Natural killer cell (primary cell): ENCODE results near the gene KIF20B. TPM values are rescaled to one million over a fixed set of nuclear protein-coding genes. Genes with fewer than 3 reads are reported as not detected.

ENCODE experiments used
- ATAC-seq, 3 donors: fragments of 150-1000 bp in 2 of 3; fragments of 200-7000 bp in 1 of 3; cut with Tn5 transposase; 1 replicate in 1 of 3; 2 replicates in 2 of 3; pipeline ENCODE4 v1.10.0; 2021; ENCODE audit warnings: mild to moderate bottlenecking in 2 of 3, moderate library complexity in 2 of 3
- DNase-seq, 2 donors: peaks; one replicate each; pipeline versions ENCODE4 v3.0.0 to v3.0.0-alpha.2; 2013 to 2021; ENCODE audit warnings: mixed read lengths in 1 of 2
- H3K27ac ChIP-seq: one replicate; pipeline ENCODE4 v1.5.1; 2013; ENCODE audit warnings: mild to moderate bottlenecking, low read length
- H3K27me3 ChIP-seq: one replicate; pipeline ENCODE4 v1.6.1; 2013; ENCODE audit warnings: low read length; ENCODE audit not compliant: control insufficient read depth, insufficient read depth
- H3K36me3 ChIP-seq: one replicate; pipeline ENCODE4 v1.6.1; 2013; ENCODE audit warnings: low read length; ENCODE audit not compliant: control insufficient read depth, insufficient read depth
- H3K4me1 ChIP-seq: one replicate; pipeline ENCODE4 v1.6.1; 2013; ENCODE audit warnings: low read length; ENCODE audit not compliant: control insufficient read depth, insufficient read depth
- H3K4me3 ChIP-seq: one replicate; pipeline ENCODE4 v1.5.1; 2013; ENCODE audit warnings: low read length
- H3K9me3 ChIP-seq: one replicate; pipeline ENCODE4 v1.6.1; 2013; ENCODE audit warnings: low read length; ENCODE audit not compliant: control insufficient read depth, insufficient read depth
- H3K27ac Mint-ChIP-seq, 2 donors: one replicate each; pipeline ENCODE4 v1.8.0; 2022; ENCODE audit warnings: mild to moderate bottlenecking in 2 of 2, mixed read lengths in 2 of 2, moderate library complexity in 1 of 2
- H3K27me3 Mint-ChIP-seq, 2 donors: one replicate each; pipeline ENCODE4 v1.8.0; 2022; ENCODE audit warnings: low read depth in 2 of 2, mixed read lengths in 2 of 2
- H3K36me3 Mint-ChIP-seq: one replicate; pipeline ENCODE4 v1.8.0; 2022; ENCODE audit warnings: mixed read lengths
- H3K4me1 Mint-ChIP-seq, 2 donors: one replicate each; pipeline ENCODE4 v1.8.0; 2022; ENCODE audit warnings: mixed read lengths in 2 of 2
- H3K4me3 Mint-ChIP-seq: one replicate; pipeline ENCODE4 v1.8.0; 2022; ENCODE audit warnings: mild to moderate bottlenecking, moderate library complexity, mixed read lengths
- H3K9me3 Mint-ChIP-seq, 2 donors: one replicate each; pipeline ENCODE4 v1.8.0; 2022; ENCODE audit warnings: mixed read lengths in 2 of 2
- WGBS: methylation state at CpG from one replicate; pipeline ENCODE4 v1.1.7; 2013; ENCODE audit warnings: missing lambda C conversion rate; ENCODE audit not compliant: insufficient coverage; 5-methylcytosine and 5-hydroxymethylcytosine counted together
- intact Hi-C: fragments of 100-400 bp; cut with micrococcal nuclease; formaldehyde crosslinking; loops from one replicate; pipeline ENCODE4 v1.14.2; 2022
- total RNA-seq, 4 donors: library from RNA; stranded (reverse); fragments of 120-200 nt in 1 of 4; gene quantifications; one replicate each; pipeline versions ENCODE4 v1.2.3 to v1.2.4, GENCODE V29; 2013 to 2022
- TF ChIP-seq, protein P1 (sequence below): fragments of 200-600 bp; IDR thresholded peaks from one replicate; pipeline ENCODE4 v1.8.0; 2022; ENCODE audit warnings: antibody characterized with exemption

Gene KIF20B, protein sequence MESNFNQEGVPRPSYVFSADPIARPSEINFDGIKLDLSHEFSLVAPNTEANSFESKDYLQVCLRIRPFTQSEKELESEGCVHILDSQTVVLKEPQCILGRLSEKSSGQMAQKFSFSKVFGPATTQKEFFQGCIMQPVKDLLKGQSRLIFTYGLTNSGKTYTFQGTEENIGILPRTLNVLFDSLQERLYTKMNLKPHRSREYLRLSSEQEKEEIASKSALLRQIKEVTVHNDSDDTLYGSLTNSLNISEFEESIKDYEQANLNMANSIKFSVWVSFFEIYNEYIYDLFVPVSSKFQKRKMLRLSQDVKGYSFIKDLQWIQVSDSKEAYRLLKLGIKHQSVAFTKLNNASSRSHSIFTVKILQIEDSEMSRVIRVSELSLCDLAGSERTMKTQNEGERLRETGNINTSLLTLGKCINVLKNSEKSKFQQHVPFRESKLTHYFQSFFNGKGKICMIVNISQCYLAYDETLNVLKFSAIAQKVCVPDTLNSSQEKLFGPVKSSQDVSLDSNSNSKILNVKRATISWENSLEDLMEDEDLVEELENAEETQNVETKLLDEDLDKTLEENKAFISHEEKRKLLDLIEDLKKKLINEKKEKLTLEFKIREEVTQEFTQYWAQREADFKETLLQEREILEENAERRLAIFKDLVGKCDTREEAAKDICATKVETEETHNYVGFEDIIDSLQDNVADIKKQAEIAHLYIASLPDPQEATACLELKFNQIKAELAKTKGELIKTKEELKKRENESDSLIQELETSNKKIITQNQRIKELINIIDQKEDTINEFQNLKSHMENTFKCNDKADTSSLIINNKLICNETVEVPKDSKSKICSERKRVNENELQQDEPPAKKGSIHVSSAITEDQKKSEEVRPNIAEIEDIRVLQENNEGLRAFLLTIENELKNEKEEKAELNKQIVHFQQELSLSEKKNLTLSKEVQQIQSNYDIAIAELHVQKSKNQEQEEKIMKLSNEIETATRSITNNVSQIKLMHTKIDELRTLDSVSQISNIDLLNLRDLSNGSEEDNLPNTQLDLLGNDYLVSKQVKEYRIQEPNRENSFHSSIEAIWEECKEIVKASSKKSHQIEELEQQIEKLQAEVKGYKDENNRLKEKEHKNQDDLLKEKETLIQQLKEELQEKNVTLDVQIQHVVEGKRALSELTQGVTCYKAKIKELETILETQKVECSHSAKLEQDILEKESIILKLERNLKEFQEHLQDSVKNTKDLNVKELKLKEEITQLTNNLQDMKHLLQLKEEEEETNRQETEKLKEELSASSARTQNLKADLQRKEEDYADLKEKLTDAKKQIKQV (N-terminal part only)
- 10 to 100 TPM; 17.2 to 20.2 (median 17.3) TPM for total RNA-seq
- total RNA-seq (2013) = 16.2 TPM

DNA sequence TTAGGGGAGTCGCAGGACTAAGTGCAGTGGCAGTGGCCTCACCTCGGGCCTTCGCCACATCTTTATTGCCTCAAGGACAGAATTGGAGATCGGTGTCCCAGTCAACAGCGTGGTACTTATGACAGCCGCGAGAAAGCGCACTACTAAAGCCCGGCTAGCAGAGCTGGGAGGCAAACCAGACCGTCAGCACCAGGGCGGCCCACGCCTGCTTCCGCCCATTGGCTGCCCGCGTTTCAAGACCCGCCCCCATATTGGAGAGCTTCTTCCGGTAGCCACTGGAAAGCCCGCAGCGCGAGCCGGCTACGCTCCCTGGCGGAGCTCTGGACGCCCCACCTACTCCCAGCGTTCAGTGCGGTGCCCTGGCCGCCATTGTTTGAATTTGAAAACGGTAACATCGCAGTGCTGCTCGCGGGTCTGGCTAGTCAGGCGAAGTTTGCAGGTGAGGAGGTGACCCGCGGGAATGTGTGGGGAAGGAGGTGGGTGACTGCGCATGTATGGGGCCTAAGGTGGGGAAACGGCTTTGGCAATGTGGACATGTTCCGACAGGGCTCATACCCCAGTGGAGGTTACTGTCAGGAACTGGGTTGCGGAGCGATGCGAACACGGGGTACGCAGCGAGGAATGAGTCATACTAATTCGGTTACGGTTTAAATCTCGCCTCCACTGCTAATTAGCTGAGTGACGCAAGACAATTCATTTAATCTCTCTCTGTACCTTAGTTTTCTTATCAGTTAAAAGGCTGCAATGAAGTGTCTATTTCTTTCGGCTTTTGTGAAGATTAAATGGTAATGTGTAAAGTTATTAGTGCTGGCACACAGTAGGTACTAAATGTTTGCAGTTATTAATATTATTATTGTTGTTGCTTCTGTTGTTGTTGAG, at the start of gene KIF20B:
Gene KIF20B, plus strand, starts transcription at position 349 of the 879 bp plus-strand sequence. CDS start 3,705 bp downstream, outside the sequence.
- DNase-seq (peak; percentile 93 to 96), ATAC-seq (peak; percentile 95 to 99 (median 97))
- Mint-ChIP-seq H3K4me1 (peaks cover 18 to 22% of the 10 kb centered on the region in 2 donors), H3K4me3 (peak within 1 kb of the TSS; percentile 99), H3K27me3 (no peaks in the 10 kb centered on the region), H3K27ac (peak within 1 kb of the TSS; percentile 95 to 100), H3K36me3 (no peaks in the 10 kb centered on the region), H3K9me3 (no peaks in the 10 kb centered on the region)
- intact Hi-C loops = loop anchor here (1.0 to 10.0 kb wide), 3 partner anchors 25 to 287 kb away; partner anchors contain the start of gene IFIT5
- peak within 1 kb of the TSS; percentile 66 for H3K4me3 ChIP-seq
- WGBS = under 1% methylated on average over 48 of the region's 48 CpGs
- H3K4me1 ChIP-seq = peaks cover 5% of the 10 kb centered on the region
- no peaks in the 10 kb centered on the region for H3K36me3 ChIP-seq
- TF ChIP-seq, protein P1, sequence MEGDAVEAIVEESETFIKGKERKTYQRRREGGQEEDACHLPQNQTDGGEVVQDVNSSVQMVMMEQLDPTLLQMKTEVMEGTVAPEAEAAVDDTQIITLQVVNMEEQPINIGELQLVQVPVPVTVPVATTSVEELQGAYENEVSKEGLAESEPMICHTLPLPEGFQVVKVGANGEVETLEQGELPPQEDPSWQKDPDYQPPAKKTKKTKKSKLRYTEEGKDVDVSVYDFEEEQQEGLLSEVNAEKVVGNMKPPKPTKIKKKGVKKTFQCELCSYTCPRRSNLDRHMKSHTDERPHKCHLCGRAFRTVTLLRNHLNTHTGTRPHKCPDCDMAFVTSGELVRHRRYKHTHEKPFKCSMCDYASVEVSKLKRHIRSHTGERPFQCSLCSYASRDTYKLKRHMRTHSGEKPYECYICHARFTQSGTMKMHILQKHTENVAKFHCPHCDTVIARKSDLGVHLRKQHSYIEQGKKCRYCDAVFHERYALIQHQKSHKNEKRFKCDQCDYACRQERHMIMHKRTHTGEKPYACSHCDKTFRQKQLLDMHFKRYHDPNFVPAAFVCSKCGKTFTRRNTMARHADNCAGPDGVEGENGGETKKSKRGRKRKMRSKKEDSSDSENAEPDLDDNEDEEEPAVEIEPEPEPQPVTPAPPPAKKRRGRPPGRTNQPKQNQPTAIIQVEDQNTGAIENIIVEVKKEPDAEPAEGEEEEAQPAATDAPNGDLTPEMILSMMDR = no peak
- H3K27me3 ChIP-seq = no peaks in the 10 kb centered on the region
- no peaks in the 10 kb centered on the region for H3K9me3 ChIP-seq
- H3K27ac ChIP-seq = peak within 1 kb of the TSS; percentile 78

DNA sequence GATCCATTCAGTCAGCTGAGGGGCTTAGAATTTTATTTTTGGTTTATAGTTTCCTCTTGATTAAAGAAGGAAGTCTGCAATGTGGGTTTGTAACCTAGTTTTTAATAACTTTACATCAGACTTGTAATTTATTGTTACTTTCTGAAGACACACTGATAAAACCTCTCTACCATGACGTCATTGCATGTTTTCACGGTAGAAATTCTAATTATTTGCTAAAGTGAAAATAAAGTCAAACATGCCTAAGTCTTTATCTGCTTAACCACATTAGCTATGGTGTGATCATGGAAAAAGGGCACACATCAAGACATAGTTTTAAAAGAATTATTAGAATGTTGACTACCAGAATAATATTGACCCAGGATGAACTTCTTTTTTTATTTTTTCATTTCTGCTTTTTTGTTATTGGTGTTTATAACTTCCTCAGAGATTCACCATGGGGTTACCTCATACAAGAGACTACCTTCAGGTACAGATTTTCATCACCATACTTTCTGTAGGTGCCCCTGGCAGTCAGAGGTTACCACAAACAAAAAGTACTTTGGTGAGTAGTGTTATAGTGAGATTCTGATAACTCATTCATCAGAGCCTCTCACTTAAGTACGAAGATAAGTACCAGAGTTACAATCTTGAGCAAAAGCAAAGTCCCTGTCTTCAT, 49.3 kb upstream of the KIF20B start:
- H3K4me3 ChIP-seq = no peak overlapping the region
- H3K4me1 ChIP-seq = no peaks in the 10 kb centered on the region
- Mint-ChIP-seq H3K36me3 (no peaks in the 10 kb centered on the region), H3K4me1 (peaks cover 0 to 5% of the 10 kb centered on the region in 2 donors), H3K4me3 (no peak overlapping the region), H3K27me3 (peaks cover 22 to 31% of the 10 kb centered on the region in 2 donors), H3K9me3 (no peaks in the 10 kb centered on the region), H3K27ac (no peak overlapping the region)
- DNase-seq = no peak
- TF ChIP-seq, protein P1 = no peak
- no peaks in the 10 kb centered on the region for H3K36me3 ChIP-seq
- peaks cover 2% of the 10 kb centered on the region for H3K27me3 ChIP-seq
- intact Hi-C loops = no loop called here
- WGBS = 100% methylated on average over 1 of the region's 3 CpGs
- ATAC-seq = no peak
- no peaks in the 10 kb centered on the region for H3K9me3 ChIP-seq
- H3K27ac ChIP-seq = peak overlapping the region; percentile 8
